Mucosa of gallbladder (tissue), 1 donor: ENCODE results near the gene STAP2. TPM values are rescaled to one million over a fixed set of nuclear protein-coding genes. Genes with fewer than 3 reads are reported as not detected.
"Not testable (repeated sequence)": the region's sequence is repeated elsewhere in the genome, so short reads cannot be mapped to it uniquely, and the experiment has no call there.

Experiments used
- DNase-seq: peaks from one replicate; pipeline ENCODE4 v3.0.0-alpha.2; 2020; ENCODE audit warnings: low spot score
- total RNA-seq: library from RNA; stranded (reverse); gene quantifications from one replicate; pipeline ENCODE4 v1.2.1, GENCODE V29; 2021
- donor health status: DM: no; HTN: no; CAD: no.

The STAP2 gene
- total RNA-seq, 1 donor from 2014 or later = 37.8 TPM

DNA sequence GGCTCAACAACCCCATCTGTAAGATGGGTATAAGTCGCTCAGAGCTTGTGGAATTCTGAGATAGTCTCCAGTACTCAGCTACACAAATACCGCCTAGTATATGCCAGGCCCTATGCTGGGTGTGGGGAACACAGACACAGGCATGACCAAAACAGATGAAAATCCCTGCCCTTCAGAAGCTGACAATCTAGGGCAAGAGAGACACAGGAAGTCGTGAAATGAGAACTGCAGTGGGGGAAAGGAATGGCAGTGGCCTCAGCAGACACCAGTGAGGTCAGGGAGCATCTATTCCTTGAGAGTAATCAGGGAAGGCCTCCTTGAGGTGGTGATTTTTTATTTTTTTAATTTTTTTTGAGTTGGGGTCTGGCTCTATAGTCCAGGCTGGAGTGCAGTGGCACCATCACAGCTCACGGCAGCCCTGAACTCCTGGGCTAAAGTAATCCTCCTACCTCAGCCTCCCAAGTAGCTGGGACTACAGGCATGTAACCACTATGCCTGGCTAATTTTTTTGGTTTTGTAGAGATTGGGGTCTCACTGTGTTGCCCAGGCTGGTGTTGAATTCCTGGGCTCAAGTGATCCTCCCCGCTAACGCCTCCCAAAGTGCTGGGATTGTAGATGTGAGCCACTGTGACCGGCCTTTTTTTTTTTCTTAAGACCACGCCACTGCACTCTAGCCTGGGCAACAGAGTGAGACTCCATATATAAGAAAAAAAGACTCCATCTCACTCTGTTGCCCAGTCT is 39.6 kb downstream of the STAP2 start:
- no peak for DNase-seq

DNA sequence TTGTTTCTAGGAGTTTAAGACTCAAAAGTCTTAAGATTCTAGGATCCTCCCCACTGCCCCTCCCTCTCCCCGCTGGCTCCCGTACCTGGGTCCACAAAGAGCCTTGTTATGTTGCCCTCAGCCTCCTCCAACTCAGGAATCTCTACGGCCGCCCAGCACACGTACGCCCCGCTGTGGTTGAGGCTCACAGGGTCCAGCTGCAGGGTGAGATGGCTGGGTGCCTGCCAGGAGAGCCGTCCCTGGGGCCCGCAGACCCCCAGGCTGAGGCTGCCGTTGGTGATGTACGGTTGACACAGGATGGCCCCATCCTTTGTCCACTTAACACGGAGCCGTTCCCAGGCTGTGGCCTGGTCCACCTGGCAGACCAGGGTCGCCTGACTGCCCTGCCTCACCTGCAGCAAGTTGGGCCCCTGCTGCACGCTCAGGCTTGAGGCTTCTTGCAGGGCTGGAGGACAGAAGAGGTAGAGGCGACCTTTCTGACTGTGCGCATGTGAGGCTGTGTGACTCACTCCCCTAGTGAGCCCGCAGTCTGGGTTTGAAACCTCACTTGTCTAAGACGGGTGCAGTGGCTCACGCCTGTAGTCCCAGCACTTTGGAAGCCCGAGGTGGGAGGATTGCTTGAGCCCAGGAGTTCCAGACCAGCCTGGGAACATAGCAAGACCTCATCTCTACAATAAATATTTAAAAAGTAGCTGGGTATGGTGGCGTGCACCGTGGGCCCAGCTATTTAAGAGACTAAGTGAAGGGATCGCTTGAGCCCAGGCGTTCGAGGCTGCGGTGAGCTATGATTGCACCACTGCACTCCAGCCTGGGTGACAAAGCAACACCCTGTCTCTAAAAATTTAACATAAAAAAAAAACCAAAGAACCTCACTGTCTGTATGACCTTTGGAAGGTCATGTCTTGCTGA is 40.5 kb downstream of the STAP2 start:
- DNase-seq = no peak

DNA sequence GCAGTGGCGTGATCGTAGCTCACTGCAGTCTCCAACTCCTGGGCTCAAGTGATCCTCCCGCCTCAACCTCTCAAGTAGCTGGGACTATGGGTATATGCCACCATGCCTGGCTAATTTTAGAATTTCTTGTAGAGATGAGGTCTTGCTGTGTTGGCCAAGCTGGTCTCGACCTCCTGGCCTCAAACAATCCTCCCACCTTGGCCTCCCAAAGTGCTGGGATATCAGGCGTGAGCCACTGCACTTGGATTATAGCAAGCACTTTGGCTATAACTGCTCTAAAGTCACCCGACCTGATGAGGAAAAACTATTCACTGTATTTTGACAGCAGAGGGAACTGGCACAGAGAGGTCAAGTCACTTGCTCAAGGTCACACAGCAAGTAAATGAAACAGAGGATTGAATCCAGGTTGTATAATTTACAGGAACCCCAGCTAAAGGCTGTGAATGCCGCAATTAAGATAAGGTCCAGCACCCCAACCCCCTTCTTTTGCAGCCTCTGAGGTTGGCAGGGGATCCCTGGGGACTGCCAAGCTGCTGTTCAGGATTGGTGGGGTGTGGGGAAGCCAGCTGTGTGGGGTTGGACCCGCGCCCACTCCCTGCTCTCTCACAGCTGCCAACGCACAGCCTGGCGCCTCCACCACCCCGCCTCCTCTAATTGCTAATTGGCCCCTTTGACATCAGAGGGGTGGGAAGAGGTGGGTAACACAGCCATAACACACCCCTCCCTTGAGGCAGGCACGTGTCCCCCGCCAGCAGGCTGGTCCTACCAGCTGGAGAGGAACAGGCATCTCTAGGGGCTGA is 42.5 kb downstream of the STAP2 start:
- DNase-seq = no peak

DNA sequence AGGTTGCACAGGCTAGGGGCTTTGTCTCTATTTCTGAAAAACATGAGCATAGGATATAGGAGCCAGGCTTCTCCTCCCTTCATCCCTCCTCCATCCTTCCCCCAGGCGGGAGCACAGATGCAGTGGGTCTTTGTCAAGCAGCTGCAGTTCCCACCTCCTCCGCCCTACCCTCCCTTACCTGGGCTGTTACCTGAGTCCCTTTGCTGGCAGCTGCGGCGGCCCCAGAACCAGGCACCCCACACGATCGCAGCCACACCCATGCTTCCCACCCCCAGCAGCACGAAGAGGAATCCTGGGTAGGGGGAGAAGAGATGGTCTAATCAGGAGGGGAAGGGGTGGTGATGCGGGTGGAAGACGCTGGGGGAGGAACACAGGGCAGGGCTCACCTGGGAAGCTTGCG is 44.2 kb downstream of the STAP2 start:
- DNase-seq = no peak

DNA sequence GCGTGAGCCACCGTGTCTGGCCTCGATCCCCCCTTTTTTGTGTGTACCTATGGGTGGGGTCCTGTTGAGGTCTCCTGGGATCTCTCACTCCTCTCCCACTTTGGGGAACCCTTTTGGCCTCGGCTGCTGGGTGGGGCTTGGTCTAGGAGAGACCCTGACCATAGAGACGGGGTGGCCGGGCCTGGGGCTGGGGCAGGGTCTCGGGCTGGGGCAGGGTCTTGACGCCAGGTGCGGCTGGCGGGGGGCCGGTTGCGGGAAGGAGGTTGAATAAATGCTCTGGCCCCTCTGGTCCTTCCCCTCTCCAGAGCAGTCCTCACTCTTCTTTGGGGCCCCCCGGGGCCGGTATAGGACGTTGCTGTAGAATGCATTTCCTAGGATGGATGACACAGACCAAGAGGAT is 46.1 kb downstream of the STAP2 start:
- DNase-seq = no peak

DNA sequence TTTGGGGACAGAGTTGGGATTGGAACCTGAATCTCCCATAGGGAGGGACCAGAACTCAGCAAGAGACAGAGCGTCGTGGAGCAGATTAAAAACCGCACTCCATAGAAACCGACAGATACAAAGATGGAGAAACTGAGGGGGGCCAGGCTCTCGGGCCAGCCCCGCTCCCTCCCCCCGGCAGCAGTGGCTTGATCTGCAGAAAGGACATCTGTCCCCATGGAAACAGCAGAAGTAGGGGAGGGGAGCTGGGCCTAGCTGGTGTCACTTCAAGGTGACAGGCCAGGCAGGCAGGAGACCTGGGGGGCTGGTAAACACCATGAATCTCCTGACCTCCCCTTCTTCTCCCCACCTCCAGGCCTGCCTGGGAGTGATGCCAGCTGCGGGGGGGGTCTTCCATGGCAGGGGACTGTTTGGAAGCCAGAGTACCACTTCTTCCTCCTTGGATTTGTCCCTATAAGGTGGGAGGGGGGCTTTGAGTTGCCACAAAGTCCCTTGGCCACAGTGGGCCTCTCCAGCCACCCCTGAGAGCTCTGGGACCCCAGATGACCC is 47.4 kb downstream of the STAP2 start:
- DNase-seq = no peak

- no peak for DNase-seq
These were observed 50.4 kb downstream of the STAP2 start for GRCh38 chr19:4288091-4288777.

GRCh38 chr19:4286141-4286540 is 52.5 kb downstream of the STAP2 start:
- DNase-seq = not testable (repeated sequence)

- DNase-seq = no peak
These were observed 53.7 kb downstream of the STAP2 start for GRCh38 chr19:4284974-4285373.

DNA sequence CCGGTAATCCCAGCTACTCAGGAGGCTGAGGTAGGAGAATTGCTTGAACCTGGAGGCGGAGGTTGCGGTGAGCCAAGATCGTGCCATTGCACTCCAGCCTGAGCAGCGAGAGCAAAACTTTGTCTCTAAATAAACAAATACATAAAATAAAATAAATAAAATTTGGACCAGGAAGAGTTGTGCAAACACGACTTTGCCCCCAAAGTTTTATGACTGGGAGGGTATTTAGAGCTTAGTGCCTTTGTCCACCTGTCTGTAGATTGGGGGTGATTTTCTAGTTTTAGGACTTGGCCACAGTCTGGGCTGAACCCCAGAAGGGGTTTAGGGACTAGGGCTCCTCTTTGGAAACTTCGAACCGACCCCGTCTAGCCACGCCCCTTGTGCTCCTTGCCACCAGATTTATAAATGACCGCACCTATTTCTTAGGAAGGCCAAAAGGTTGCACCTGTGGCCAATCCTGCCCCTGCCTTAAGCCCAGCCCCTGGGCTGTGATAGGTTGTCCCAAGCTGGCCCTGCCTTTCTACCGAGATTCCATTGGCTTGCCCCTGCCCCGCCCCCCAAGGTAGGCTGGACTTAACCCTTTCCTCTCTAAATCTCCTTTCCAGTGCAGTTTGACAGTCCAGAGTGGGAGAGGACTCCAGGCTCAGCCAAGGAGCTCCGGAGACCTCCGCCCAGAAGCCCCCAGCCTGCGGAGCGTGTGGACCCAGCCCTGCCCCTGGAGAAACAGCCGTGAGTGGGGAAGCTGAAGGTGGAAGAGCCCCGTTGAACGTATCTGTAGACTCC is 54.3 kb downstream of the STAP2 start:
- no peak for DNase-seq

- no peak for DNase-seq
These were observed 58.9 kb downstream of the STAP2 start for GRCh38 chr19:4279530-4280422.

- DNase-seq = no peak
These were observed 59.4 kb downstream of the STAP2 start for GRCh38 chr19:4279267-4279529.

DNA sequence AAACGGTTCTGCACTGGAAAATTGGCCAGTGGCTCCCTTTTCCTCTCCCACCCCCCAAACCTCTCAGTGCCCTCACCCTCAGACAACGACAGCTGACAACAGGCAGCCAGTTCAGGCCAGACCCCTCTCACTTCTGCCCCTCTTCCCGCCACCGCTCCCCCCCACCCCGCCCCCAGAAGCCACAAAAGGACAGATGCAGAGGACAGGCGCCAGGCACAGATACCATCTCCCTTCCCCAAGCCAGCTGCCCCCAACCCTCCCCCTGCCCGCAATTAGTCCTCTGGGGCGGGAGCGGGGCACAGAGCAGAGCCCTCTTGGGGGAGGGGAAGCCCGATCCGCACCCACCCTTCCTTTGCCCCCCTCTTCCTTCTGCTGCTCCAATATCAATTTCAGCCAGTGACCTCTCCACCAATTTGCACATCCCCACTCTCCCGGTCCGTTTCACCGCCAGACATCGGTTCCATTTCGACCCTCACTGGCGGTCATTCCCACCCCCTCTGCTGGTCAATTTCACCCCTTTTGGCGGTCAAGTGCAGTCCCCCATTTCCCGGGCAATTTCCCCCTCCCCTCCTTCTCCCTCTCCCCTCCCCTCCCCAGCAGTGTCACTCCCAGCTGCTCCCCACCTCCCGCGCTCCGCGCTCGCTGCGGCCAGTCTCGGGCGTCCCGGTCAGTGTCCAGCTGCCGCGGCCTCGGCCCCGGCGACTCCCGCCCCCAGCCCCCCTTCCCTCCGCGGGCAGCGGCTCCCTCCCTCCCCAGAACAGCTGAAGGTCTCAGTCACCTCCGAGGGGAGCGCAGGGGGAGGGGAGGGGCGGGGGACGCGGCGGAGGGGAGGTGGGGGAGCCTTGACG is 60.0 kb downstream of the STAP2 start, which contains the start of gene SHD:
TSS of gene SHD (plus strand) at position 848 of the 848 bp plus-strand sequence. CDS start 798 bp downstream, outside the sequence.
- DNase-seq = no peak

- DNase-seq = no peak
These were observed 60.6 kb downstream of the STAP2 start for GRCh38 chr19:4278010-4278409.

DNA sequence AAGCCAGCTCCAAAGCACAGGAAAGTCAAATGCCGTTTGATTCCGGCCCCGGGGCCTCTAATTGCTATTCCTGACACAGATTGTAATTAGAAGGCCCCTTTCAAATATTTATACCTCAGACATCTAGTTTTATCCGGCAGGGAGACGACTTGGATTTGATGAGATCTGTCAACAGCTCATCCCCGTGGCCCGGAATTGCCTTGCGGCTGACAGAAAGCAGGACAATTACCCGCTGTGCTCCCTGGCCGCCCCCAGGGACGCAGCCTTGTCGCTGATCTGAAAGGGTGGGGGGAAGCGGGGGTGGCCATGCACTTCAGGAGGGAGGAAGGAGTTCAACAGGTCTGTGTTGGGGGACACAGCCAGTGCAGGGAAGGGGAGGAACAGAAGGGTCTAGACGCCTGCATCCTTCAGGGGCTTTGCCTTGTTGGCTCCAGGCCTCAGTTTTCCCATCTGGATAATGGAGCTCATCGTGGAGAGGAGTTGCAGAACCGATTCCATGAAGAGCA is 61.4 kb downstream of the STAP2 start:
- no peak for DNase-seq

- DNase-seq = not testable (repeated sequence)
These were observed 64.3 kb downstream of the STAP2 start for GRCh38 chr19:4274321-4274686.
